AG09319 (cell line): ENCODE measurements around the gene PRKG1.
"Not testable (repeated sequence)": the region's sequence is repeated elsewhere in the genome, so short reads cannot be mapped to it uniquely, and the experiment has no call there.

Experiments
- DNase-seq: peaks from one replicate; pipeline ENCODE4 v3.0.0-alpha.2; 2010; ENCODE audit warnings: low read depth; ENCODE audit errors: extremely low read depth
- CTCF ChIP-seq: IDR thresholded peaks from 2 replicates; pipeline ENCODE4 v1.5.1; 2011; ENCODE audit warnings: low read depth, mild to moderate bottlenecking, inconsistent platforms, low read length, moderate library complexity

PRKG1 gene

GRCh38 chr10:51687296-51687695 lies 613.0 kb downstream of the PRKG1 start:
- TF ChIP-seq CTCF, result no peak
- no peak for DNase-seq

- not testable (repeated sequence) for DNase-seq
Measured at GRCh38 chr10:51688826-51689225, 614.5 kb downstream of the PRKG1 start.

GRCh38 chr10:51689536-51689935 lies 615.2 kb downstream of the PRKG1 start:
- no peak for DNase-seq

GRCh38 chr10:51691135-51691534 lies 616.8 kb downstream of the PRKG1 start:
- TF ChIP-seq CTCF, result no peak
- no peak for DNase-seq

More at GRCh38 chr10:51689536-51689935, 615.2 kb downstream of the PRKG1 start:
- TF ChIP-seq CTCF, result no peak

GRCh38 chr10:51694086-51694768 lies 619.9 kb downstream of the PRKG1 start:
- TF ChIP-seq CTCF, result no peak
- DNase-seq, result no peak

- TF ChIP-seq CTCF, result no peak
- no peak for DNase-seq
Measured at GRCh38 chr10:51696251-51696650, 622.0 kb downstream of the PRKG1 start.

- no peak for TF ChIP-seq CTCF
- no peak for DNase-seq
Measured at GRCh38 chr10:51698473-51699063, 624.3 kb downstream of the PRKG1 start.

- no peak for DNase-seq
- TF ChIP-seq CTCF, result no peak
Measured at GRCh38 chr10:51699145-51699474, 624.8 kb downstream of the PRKG1 start.
